GM18873 (cell line): ENCODE data around the gene NCF1.
"Not testable (repeated sequence)": the region's sequence is repeated elsewhere in the genome, so short reads cannot be mapped to it uniquely, and the experiment has no call there.

Experiments used
- ATAC-seq: cut with Tn5 transposase; IDR thresholded peaks from one replicate; pipeline ENCODE4 v1.9.1; 2021; ENCODE audit warnings: mild to moderate bottlenecking, moderate library complexity, moderate number of reproducible peaks; ENCODE audit not compliant: unreplicated experiment, low FRiP score

The NCF1 gene

DNA sequence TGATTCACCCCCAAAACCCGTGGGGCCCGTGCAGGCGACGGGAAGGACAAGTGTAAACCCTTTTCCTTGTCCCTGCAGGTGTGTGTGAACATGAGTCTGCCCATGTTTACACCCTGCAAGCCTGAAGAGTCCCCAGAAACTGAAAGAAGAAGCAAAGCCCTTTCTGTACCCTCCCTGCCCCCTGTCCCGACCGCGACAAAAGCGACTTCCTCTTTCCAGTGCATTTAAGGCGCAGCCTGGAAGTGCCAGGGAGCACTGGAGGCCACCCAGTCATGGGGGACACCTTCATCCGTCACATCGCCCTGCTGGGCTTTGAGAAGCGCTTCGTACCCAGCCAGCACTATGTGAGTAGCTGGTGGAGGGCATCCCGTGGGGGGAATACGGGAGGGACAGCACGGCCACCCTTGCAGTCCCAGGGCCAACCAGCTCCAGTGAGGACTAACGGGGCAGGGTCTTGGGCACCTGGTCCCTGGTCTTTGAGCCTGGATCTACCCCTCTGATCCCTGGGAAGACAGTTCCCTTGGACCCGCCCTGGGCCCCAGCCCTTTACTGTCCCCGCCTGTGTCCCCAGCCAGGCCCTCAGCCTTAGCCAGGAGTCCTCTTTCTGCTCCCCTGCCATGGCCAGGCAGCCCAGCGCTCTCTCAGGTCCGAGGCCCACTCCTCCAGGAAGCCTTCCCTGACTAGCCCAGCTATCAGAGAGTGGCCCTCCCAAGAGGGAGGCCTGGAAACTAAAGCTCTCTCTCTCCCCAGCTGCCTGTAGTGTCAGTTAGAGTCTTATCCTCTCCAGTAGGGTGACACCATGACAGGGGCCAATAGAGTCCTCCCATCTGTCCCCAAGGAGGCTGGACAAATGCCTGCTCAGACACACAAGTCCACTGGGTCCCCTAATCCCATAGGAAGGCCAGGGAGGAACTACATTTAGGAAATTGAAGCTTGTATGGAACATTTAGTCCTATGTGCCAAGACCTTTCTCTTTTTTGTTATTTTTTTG, at the start of gene NCF1:
Gene NCF1 (plus strand): TSS at position 252 of the 991 bp plus-strand sequence. CDS start 21 bp downstream, at position 273.
- ATAC-seq, result peak; percentile 78

DNA sequence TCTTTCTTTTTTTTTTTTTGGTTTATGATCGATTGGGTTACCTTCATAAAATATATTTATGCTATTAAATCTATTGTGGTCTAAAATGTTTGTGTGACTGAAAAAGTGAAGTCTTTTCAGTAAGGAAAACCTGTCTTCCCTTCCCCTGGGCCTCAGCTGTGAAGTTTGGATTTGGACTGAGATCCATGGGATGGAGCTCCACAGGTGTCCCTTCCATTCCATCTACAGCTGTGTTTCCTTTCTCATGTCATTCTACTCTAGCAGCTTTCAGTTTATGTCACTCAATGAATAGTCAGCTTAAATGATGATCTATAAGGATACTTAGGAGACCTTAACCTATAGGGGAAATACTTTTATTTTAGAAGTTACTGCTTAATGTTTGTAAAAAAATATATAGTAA, 48.0 kb upstream of the NCF1 start:
- no peak for ATAC-seq

DNA sequence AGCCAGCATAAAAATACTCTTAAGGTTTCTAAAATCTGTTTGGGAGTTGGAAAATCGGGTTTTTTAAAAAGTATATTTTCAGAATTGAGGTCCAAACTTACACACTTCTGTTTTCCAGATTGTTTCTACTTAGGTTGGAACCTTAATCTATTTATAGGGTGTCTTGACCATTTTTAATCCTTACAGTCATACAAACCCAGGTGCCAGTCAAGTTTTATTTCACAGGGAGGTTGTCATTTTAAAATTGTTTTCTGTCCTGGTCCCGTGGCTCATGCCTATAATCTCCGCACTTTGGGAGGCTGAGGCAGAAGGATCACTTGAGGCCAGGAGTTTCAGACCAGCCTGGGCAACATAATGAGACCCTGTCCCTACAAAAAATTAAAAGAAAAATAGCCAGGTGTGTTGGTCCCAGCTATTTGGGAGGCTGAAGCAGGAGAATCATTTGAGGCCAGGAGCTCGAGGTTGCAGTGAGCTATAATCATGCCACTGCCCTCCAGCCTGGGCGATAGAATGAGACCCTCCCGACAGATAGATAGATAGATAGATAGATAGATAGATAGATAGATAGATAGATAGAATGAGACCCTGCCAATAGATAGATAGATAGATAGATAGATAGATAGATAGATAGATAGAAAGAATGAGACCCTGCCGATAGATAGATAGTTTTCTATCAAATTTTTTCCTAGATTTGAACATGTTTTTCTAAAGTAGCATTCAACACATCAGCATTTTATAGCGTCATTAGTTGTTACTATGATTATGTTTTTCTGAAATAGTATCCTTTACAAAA, 47.3 kb upstream of the NCF1 start:
- ATAC-seq, result no peak

DNA sequence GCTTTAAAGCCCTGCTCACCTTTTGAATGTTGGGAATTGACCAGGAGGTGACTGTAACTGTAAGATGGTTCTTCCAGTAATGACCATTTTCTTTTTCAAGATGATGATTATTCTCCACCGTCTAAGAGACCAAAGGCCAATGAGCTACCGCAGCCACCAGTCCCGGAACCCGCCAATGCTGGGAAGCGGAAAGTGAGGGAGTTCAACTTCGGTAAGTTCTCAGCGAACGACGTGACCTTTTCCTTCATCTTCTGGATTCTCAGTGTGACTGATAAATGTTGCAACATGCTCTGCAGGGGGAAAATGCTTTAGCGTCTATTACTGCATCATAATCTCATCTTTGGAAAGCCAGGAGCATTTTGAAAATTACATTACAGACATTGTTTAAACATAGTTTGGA, 45.1 kb upstream of the NCF1 start:
- not testable (repeated sequence) for ATAC-seq

DNA sequence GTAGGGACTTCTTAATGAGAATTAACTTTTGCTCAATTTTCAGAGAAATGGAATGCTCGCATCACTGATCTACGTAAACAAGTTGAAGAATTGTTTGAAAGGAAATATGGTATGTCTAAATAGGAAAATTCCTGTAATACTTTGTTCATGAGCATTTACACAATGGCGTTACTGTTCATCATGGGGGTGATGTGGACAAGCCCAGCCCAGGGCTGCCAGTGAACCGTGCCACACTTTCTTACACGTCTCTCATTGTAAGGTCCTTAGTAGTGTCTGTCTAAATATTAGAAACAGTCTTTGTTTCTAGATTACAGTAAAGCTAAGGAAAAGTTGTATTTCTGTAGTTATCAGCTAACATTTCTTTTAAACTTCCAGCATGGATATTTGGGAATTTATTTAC, 43.6 kb upstream of the NCF1 start:
- ATAC-seq, result not testable (repeated sequence)

DNA sequence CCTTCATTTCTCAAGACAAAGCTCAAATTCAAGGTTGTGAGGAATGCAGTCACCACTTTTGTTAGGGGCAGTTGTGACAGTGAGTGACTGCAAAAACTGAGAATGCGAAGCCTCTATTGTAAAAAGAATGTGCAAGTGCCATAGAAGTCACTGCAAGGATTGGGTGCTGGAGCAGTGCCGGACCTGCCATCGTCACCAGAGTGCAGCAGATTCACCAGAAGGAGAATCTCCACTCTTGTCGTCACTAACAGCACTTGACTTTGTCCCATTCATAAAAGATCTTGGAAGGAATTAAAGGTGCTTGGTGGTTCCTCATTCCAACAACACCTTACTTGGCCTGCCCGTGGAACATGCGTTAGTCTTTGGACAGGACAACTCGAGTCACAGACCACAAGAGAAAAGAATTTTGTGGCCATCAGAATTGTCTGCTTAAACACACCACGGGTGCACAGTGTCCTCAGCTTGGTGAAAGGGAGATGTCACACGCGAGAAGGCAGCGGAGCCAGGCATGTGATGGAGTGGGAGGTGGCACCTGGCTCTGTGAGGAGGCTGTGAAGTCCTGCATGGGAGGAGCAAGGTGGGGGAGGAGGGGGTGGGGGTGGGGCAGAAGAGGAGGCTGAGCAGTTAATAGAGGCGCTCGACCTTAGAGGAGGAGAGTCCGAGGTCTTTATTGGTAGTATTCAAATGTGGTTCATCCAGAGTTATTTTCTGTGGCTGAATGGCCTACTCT, 33.7 kb upstream of the NCF1 start:
- not testable (repeated sequence) for ATAC-seq

DNA sequence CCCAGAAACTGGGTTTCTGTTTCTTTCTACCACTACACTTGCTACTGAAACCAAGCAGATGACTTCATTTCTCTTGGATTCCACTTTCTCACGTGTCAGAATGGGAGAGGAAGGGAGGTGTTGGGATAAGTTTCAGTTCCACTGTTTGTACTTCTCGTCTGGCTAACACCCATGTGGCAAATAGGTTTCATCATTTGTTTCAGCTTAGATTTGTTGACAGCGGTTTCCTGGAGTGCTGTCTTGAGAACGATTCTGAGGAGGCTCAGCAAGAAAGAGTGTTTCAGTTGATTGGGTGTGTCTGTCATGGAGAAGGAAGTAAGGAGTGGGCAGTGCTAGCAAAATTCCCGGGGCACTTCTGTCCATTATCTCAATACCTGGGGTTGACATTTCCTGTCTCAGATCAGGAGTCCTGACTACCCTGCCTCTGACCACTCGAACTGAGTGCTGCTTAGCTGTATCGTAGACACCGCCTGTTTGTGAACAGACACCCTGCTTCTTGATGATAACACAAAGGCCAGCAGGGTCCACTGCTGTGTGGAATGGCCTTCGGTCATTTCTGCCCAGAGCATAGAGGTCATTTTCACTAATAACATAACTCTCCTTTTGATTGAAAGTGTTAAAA, 29.8 kb upstream of the NCF1 start:
- ATAC-seq, result not testable (repeated sequence)

DNA sequence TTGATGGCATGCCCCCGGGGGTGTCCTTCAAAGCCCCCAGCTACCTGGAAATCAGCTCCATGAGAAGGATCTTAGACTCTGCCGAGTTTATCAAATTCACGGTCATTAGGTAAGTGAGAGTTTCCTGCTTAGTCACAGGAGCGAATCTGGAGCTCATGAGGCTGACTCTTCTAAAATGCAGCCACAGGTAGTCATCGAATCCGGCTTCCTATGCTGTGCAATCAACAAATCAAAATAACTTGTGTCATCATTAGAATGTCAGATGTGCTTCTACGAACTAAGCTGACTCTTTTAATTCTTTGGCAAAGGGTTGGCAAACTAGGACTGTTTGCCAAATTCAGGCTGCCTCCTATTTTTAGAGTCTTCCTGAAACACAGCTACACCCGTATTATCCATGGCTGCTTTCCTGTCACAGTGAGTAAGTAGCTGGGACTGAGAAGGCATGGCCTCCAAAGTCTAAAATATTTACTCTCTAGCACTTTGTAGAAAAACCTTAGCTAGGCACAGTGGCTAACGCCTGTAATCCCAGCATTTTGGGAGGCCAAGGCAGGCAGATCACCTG, 19.8 kb upstream of the NCF1 start:
- not testable (repeated sequence) for ATAC-seq

DNA sequence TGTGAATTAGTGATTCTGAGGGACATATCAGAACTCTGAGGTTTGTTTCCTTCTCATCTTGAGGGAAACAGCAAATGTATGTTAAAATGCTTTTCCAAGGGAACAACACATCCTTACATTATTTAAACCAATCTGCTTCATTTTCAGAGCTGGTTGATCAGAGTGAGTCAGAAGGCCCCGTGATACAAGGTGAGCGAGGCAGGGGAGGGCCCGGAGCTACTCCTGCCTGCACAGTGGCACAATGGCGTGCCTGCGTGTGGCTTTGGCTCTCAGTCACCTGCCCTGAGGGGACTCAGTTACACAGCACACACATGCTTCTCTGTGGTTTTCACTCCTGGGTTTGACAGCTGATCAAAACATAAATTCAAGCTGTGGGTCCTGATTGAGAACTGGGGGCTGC, 17.1 kb upstream of the NCF1 start:
- ATAC-seq, result not testable (repeated sequence)

DNA sequence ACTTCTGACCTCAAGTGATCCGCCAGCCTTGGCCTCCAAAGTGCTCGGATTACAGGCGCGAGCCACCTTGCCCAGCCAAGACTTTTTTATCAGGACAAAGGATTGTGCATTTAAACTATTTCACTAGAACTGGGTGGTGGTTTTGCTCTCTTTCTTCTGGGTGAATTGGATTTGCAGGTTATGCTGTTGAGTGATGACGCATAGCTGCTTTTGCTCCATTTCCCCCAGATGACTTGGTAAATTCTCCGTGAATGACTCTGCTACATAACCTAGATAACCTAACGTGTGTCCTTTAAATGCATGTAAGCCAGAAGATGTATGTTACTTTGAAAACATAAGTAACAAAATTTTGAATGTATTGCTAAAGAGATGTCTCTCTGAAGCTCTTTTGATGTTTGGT, 15.5 kb upstream of the NCF1 start:
- not testable (repeated sequence) for ATAC-seq

DNA sequence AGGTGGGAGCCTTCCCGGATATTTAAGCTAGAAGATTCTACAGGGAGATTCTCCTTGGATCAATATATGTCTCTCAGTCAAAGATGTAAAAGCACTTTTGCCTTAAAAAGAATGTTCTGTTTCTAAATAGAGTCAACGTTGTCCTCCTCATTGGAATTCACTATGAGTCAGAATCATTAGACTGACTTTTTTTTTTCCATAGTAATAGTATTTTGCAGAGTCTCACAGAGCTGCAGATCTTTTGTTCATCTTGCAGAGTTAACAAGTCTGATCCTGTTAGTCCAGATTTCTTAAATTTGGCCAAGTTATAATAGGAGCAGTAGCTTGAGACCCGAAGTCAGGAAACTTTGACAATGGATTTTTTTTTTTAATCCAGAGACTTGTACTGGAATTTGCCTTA, 14.8 kb upstream of the NCF1 start:
- not testable (repeated sequence) for ATAC-seq

DNA sequence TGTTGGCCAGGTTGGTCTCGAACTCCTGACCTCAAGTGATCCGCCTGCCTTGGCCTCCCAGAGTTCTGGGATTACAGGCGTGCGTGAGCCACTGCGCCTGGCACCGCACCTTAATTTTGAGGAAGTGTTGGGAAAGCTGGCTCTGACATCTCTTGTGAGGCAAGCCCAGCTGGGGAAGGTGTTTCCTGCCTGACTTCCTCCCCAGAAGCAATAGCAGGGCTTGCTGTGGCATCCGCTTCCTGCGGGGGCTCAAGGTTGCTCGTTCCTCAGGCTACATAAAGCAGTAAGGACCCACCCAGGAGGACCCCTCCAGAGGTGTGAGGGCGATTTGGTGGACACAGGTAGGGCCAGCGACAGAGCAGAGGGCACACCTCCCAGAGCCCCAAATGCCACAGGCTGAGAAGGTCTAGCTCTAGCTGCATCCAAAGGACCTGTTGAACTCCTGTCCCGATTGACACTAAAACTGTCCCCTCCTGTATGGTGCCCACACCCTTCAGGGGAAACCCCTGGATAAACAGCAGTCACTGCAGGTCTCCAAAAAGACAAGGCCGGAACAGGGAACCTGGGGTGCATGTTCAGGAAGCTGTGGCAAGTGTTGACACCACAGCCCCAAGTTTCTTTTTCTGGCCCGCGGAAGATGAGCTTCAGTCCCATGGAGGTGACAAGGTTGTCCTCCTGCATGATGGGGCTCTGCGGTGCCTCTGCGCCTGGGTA, 8.4 kb upstream of the NCF1 start:
- not testable (repeated sequence) for ATAC-seq

DNA sequence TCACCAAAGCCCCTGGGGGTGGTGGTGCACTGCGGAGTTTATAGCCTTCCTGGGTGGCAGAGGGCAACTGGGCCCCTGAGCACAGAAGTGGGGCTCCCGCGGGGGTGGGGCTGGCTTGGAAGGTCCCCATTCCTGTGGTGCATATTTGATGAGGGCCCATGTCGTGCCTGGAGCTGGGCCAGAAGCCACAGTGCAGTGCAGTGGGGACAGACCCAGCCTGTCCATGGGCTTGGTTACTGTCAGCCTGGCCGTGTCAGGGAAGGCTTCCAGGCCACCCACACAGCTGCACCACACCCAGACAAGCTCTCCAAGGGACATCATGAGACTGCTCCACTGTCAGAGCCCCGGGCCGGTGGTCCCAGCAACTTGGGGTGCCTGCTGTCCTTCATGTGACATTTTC, 7.3 kb upstream of the NCF1 start:
- not testable (repeated sequence) for ATAC-seq

DNA sequence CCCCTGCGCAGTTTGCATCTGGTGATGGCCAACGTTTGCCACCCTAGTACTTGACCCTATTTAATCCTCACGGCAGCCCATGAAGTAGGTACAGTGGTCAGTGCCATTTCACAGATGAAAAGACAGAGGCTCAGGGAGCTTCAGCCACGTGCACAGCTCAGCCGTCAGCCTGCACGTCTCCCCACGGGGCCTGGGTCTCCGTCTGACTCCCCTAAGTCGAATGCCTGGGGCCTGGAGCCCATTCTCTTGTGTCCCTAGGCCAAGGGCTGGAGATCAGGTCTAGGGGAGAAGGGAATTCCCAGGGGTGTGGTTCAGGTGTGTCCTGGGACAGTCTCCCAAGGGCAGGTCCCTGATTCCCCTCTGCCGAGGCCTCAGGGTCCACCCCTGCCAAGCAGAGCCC, 6.8 kb upstream of the NCF1 start:
- ATAC-seq, result not testable (repeated sequence)

DNA sequence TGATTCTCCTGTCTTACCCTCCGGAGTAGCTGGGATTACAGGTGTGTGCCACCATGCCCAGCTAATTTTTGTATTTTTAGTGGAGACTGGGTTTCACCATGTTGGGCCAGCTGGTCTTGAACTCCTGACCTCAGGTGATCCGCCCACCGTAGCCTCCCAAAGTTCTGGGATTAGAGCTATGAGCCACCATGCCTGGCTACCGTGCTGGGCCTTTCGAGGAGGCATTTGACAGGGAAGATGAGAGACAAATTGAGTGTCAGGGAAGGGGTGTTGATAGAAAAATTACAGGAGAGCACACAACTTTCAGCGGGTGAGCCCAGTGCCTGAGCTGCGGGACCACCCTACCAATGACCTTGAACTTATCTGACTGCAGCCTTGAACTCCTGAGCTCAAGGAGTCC, 3.7 kb upstream of the NCF1 start:
- ATAC-seq, result not testable (repeated sequence)

DNA sequence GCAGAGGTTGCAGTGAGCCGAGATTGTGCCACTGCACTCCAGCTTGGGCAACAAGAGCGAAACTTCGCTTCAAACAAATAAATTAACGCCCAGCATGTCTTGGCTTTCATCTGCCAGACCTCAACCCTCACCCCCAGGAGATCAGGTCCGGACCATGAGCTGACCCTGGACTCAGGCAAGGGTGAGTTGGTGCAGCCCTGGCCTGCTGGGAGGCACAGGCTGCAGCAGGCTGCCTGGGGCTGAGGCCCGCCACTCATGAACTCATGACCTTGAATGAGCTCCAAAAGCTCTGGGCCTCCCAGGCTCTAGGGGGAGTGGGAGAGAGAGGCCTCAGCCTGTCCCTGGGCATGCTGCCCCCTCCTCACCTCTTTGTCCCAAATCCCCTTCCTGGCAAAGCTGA, 1.7 kb upstream of the NCF1 start:
- not testable (repeated sequence) for ATAC-seq

DNA sequence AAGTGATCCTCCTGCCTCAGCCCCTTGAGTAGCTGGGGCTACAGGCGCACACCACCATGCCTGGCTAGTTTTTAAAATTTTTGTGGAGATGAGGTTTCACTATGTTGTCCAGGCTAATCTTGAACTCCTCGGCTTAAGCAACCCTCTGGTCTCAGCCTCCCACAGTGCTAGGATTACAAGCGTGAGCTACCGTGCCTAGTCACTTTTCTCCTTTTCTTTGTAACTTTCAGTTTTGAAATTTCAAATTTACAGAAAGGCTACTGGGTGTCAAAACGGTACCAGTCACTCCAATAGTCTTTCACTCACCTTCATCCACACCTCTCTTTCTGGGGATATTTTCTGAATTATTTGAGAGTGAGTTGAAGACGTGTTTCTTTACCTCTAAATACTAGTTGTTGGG, 1.3 kb downstream of the NCF1 start:
- ATAC-seq, result not testable (repeated sequence)

DNA sequence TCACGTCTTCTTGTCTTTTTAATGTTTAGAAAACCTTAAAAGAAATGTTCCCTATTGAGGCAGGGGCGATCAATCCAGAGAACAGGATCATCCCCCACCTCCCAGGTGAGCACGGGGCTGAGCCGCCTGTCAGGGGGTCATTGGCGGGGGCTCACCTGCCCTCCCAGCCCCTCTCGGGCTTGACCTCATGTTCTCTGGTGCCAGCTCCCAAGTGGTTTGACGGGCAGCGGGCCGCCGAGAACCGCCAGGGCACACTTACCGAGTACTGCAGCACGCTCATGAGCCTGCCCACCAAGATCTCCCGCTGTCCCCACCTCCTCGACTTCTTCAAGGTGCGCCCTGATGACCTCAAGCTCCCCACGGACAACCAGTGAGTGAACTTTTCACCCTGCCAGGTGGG, 5.2 kb downstream of the NCF1 start:
- not testable (repeated sequence) for ATAC-seq

DNA sequence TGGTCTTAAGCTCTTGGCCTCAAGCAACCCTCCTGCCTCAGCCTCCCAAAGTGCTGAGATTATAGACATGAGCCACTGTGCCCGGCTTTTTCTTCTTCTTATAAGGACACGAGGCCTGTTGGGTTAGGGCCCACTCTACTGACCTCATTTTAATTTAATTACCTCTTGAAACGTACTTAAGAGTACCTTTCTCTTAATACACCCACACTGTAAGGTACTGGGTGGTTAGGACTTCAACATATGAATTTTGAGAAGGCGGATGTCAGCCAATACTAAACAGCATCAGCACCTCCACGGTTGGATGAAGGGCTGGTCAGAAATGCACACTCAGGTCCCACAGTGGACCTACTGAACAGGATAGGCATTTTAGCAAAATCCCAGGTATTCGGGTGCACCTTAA, 7.9 kb downstream of the NCF1 start:
- not testable (repeated sequence) for ATAC-seq
